Aorta (tissue), 5 donors: ENCODE measurements around the gene XYLT1. TPM values are rescaled to one million over a fixed set of nuclear protein-coding genes. Genes with fewer than 3 reads are reported as not detected.

Experiments
- ATAC-seq: fragments of 200-7000 bp; cut with Tn5 transposase; one replicate; pipeline ENCODE4 v1.9.1; 2022; ENCODE audit warnings: moderate library complexity; ENCODE audit not compliant: low FRiP score
- DNase-seq, 2 donors: peaks; one replicate each; pipeline ENCODE4 v3.0.0-alpha.2; 2020
- H3K27ac ChIP-seq, 2 donors: one replicate each; pipeline ENCODE4 v1.5.1; 2013; ENCODE audit warnings: low read length in 2 of 2, mild to moderate bottlenecking in 2 of 2, moderate library complexity in 2 of 2, control low read depth in 1 of 2, inconsistent platforms in 1 of 2, low read depth in 1 of 2
- H3K27me3 ChIP-seq, 2 donors: one replicate each; pipeline ENCODE4 v1.6.1; 2013; ENCODE audit warnings: control low read depth in 1 of 2, low read length in 1 of 2, mild to moderate bottlenecking in 1 of 2, moderate library complexity in 1 of 2; ENCODE audit not compliant: insufficient read depth in 2 of 2, control insufficient read depth in 1 of 2
- H3K36me3 ChIP-seq, 2 donors: one replicate each; pipeline ENCODE4 v1.6.1; 2013; ENCODE audit warnings: control low read depth in 1 of 2, low read length in 1 of 2, mild to moderate bottlenecking in 1 of 2; ENCODE audit not compliant: insufficient read depth in 2 of 2, control insufficient read depth in 1 of 2
- H3K4me1 ChIP-seq, 2 donors: one replicate each; pipeline ENCODE4 v1.6.1; 2013; ENCODE audit warnings: low read length in 2 of 2, control low read depth in 1 of 2, mild to moderate bottlenecking in 1 of 2, moderate library complexity in 1 of 2; ENCODE audit not compliant: insufficient read depth in 2 of 2, control insufficient read depth in 1 of 2
- H3K4me3 ChIP-seq, 2 donors: one replicate each; pipeline ENCODE4 v1.5.1; 2013; ENCODE audit warnings: low read length in 2 of 2, control low read depth in 1 of 2, mild to moderate bottlenecking in 1 of 2
- H3K9me3 ChIP-seq: one replicate; pipeline ENCODE4 v1.6.1; 2013; ENCODE audit warnings: mild to moderate bottlenecking, low read length; ENCODE audit not compliant: control insufficient read depth
- WGBS, 2 donors: extraction: QIAGEN DNeasy Blood & Tissue Kit; methylation state at CpG; one replicate each; pipeline ENCODE4 v1.1.7; 2013; 5-methylcytosine and 5-hydroxymethylcytosine counted together
- intact Hi-C, 2 donors: fragments of 100-400 bp; cut with DNase I; formaldehyde crosslinking; loops; one replicate each; pipeline versions ENCODE4 v1.14.2 to v1.15.0; 2022
- polyA plus RNA-seq, 2 donors: library from polyadenylated mRNA; stranded (reverse); fragments of 200-250 nt; gene quantifications; one replicate each; pipeline ENCODE4 v1.2.3, GENCODE V29; 2013
- total RNA-seq, 2 donors: library from RNA; stranded (reverse); fragmentation: NEBNext Ultra II Directional; extraction: Animal tissue kit (Norgen Biotek cat#: 25700); gene quantifications; one replicate each; pipeline ENCODE4 v1.2.1, GENCODE V29; 2021
- donor health status: healthy with polysubstance abuse.
- donor health status: Bipolar disorder and iron deficiency.
- donor health status: DM: no; HTN: no; CAD: no.
- donor health status: DM: no; HTN: no; CAD: no.
- donor health status: DM: yes; HTN: yes; CAD: no.

XYLT1 gene
- total and polyA plus RNA-seq, 4 donors = 1.3 to 15.9 (median 8.6) TPM

DNA sequence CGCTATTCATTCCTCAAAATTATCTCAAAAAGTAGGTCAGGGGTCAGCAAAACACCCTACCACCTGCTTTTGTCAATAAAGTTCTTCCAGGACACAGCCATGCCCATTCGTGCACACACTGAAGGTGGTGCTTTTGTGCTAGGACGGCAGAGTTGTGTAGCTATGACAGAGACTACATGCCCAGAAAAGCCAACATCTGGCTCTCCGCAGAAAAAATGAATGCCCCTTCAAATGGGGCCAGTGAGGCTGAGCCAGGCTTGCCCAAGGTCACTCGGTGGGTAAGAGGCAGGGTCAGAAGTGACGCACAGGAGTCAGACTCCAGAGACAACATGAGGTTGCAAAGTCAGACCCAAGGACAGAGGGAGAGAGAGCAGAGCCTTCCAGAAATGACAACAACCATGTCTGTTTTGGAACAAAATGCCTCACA, 200.1 kb downstream of the XYLT1 start:
- Histone ChIP-seq H3K4me1 (peaks cover 0 to 2% of the 10 kb centered on the region in 2 donors), H3K4me3 (no peak overlapping the region), H3K27me3 (no peaks in the 10 kb centered on the region), H3K27ac (no peak overlapping the region), H3K9me3 (no peaks in the 10 kb centered on the region), H3K36me3 (no peaks in the 10 kb centered on the region)
- no peak for ATAC-seq
- intact Hi-C loops = loop anchor here in 1 of 2 donors (5.0 kb wide), 1 partner anchor 202 kb away; the partner anchor contains the start of gene XYLT1
- WGBS, 2 donors = 60 to 70% methylated on average over 6 of the region's 6 CpGs
- no peak for DNase-seq

DNA sequence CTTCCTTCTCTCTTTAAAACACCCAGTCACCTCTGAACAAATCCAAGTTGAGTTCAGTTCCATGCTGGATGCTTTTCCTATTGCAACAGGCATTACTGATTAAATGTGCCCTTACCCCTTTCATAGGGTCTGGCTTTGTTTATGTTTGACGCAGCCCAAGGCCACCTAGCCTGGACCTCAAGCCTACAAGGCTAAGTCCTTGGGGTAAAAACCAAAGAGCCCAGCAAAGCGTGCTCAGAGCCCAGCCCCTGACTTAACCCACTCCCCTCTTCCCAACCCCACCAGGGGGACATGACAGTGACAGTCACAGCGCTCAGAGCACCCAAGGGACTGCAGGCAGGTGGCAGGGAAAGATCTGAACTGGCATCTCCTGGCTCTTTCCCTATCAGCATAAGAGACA, 200.6 kb downstream of the XYLT1 start:
- 94 to 95% methylated on average over 3 of the region's 3 CpGs for WGBS, 2 donors
- intact Hi-C loops = loop anchor here in 1 of 2 donors (5.0 kb wide), 1 partner anchor 202 kb away; the partner anchor contains the start of gene XYLT1
- Histone ChIP-seq H3K27me3 (no peaks in the 10 kb centered on the region), H3K27ac (no peak overlapping the region), H3K36me3 (no peaks in the 10 kb centered on the region), H3K4me3 (no peak overlapping the region), H3K4me1 (peaks cover 0 to 2% of the 10 kb centered on the region in 2 donors), H3K9me3 (no peaks in the 10 kb centered on the region)
- DNase-seq (no peak), ATAC-seq (no peak)

DNA sequence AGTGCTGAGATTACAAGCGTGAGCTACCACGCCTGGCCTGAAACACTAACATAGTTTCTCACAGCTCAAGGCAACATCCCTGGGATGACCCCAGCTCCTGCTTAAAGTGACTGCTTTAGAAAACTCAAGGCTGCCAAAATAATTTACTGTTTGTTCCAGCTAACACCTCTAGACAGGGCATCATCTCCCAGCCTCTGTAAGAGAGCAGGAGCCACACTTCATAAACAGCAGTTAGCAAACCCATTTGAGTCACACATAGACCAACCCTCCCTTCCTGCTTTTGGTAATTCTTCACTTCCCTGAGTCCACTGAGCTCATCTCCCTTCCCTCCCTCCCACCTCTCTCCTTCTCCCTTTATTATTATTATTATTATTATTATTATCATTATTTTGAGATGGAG, 201.3 kb downstream of the XYLT1 start:
- H3K27ac ChIP-seq = no peak overlapping the region
- H3K27me3 ChIP-seq = no peaks in the 10 kb centered on the region
- DNase-seq = no peak
- 90 to 93% methylated on average over 2 of the region's 2 CpGs for WGBS, 2 donors
- intact Hi-C loops = no loop called here
- H3K36me3 ChIP-seq = no peaks in the 10 kb centered on the region
- H3K9me3 ChIP-seq = no peaks in the 10 kb centered on the region
- ATAC-seq = no peak
- H3K4me3 ChIP-seq = no peak overlapping the region
- H3K4me1 ChIP-seq = peaks cover 0 to 2% of the 10 kb centered on the region in 2 donors

GRCh38 chr16:17266608-17267313, 204.0 kb downstream of the XYLT1 start:
- Histone ChIP-seq H3K4me1 (peaks cover 0 to under 1% of the 10 kb centered on the region in 2 donors), H3K27ac (no peak overlapping the region), H3K27me3 (no peaks in the 10 kb centered on the region), H3K4me3 (no peak overlapping the region), H3K9me3 (no peaks in the 10 kb centered on the region), H3K36me3 (no peaks in the 10 kb centered on the region)
- no peak for ATAC-seq
- WGBS, 2 donors = 90 to 91% methylated on average over 16 of the region's 16 CpGs
- DNase-seq = no peak
- intact Hi-C loops = no loop called here

- no peak overlapping the region for H3K27ac ChIP-seq
- H3K4me1 ChIP-seq = no peaks in the 10 kb centered on the region
- no peak overlapping the region for H3K4me3 ChIP-seq
- H3K27me3 ChIP-seq = no peaks in the 10 kb centered on the region
- H3K9me3 ChIP-seq = no peaks in the 10 kb centered on the region
- DNase-seq (no peak), ATAC-seq (no peak)
- intact Hi-C loops = no loop called here
- no peaks in the 10 kb centered on the region for H3K36me3 ChIP-seq
- WGBS, 2 donors = 97 to 100% methylated on average over 1 of the region's 1 CpG
Observed at GRCh38 chr16:17265154-17265553, 205.6 kb downstream of the XYLT1 start.

- no peaks in the 10 kb centered on the region for H3K9me3 ChIP-seq
- H3K27ac ChIP-seq = no peak overlapping the region
- no peaks in the 10 kb centered on the region for H3K4me1 ChIP-seq
- no peaks in the 10 kb centered on the region for H3K36me3 ChIP-seq
- WGBS, 2 donors = 93 to 94% methylated on average over 5 of the region's 5 CpGs
- H3K4me3 ChIP-seq = no peak overlapping the region
- ATAC-seq (no peak), DNase-seq (no peak)
- intact Hi-C loops = no loop called here
- H3K27me3 ChIP-seq = no peaks in the 10 kb centered on the region
Observed at GRCh38 chr16:17261197-17261858, 209.4 kb downstream of the XYLT1 start.

- ATAC-seq (no peak), DNase-seq (no peak)
- H3K27ac ChIP-seq = no peak overlapping the region
- H3K4me1 ChIP-seq = no peaks in the 10 kb centered on the region
- WGBS, 2 donors = 92 to 95% methylated on average over 5 of the region's 5 CpGs
- no peaks in the 10 kb centered on the region for H3K36me3 ChIP-seq
- H3K27me3 ChIP-seq = no peaks in the 10 kb centered on the region
- no peak overlapping the region for H3K4me3 ChIP-seq
- intact Hi-C loops = no loop called here
- no peaks in the 10 kb centered on the region for H3K9me3 ChIP-seq
Observed at GRCh38 chr16:17260276-17260849, 210.4 kb downstream of the XYLT1 start.

DNA sequence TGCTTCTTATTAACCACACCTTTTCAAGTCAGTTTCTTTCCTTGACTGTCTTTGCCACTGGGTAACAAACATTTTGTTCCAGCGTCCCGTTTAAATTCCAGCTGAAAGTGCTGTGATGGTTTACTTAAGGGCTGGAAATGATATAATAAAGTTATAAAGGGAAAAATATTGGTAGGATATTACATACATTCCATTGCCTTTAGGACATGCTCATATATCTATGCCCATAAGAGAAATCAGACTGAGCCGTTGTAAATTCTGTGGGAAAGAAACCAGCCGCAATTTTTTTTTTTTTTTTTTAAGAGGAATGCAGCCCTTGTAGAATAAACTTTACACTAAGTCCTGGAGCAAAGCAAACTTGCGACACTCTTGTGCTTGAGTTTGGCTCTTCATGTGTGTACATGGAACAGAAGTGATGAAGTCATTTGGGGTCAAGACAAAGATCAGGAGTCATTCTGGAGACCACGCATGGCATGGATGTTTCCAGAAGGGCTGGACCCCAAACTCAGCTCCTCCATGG, 210.9 kb downstream of the XYLT1 start:
- DNase-seq (no peak), ATAC-seq (no peak)
- Histone ChIP-seq H3K4me1 (no peaks in the 10 kb centered on the region), H3K27ac (no peak overlapping the region), H3K36me3 (no peaks in the 10 kb centered on the region), H3K4me3 (no peak overlapping the region), H3K9me3 (no peaks in the 10 kb centered on the region), H3K27me3 (no peaks in the 10 kb centered on the region)
- intact Hi-C loops = no loop called here
- WGBS, 2 donors = 55 to 58% methylated on average over 6 of the region's 6 CpGs
